ENCODE measurements around the gene VPS13A.

The VPS13A gene

DNA sequence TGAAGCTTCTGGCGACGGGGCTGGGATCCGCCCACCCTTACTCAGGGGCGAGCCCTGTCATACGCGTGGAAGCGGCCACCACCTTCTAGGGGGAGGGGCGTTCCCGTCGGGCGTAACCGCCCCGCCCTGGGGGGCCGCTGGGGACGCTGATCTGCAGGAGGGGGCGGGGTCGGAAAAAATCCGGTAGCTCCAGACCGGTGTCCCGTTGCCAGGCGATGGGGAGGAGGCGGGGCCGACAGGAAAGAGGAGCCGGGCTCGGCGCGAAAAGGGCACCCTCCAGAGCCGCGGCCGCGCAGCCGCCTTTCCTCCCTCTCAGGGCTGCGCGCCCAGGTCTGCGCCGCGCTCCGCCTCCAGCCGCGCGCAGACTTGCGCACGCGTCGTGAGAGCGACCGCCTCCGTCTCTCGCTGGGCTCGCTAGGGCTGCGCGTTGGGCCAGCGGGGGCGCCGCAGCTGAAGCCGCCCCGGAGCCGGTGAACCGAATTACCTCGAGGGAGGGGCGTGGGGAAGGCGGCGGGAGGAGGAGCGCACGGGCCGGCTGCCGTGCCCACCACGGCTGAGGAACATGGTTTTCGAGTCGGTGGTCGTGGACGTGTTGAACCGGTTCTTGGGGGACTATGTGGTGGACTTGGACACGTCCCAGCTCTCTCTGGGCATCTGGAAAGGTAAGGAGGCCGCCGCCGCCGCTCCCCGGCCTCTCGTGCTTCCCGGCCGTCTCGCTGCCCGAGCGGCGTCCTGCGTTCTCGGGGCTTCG is at the start of gene VPS13A:
TSS of gene VPS13A (plus strand) at position 392 of the 751 bp plus-strand sequence. CDS start at position 563, 171 bp downstream.
- DNase-seq: peak; percentile 81

DNA sequence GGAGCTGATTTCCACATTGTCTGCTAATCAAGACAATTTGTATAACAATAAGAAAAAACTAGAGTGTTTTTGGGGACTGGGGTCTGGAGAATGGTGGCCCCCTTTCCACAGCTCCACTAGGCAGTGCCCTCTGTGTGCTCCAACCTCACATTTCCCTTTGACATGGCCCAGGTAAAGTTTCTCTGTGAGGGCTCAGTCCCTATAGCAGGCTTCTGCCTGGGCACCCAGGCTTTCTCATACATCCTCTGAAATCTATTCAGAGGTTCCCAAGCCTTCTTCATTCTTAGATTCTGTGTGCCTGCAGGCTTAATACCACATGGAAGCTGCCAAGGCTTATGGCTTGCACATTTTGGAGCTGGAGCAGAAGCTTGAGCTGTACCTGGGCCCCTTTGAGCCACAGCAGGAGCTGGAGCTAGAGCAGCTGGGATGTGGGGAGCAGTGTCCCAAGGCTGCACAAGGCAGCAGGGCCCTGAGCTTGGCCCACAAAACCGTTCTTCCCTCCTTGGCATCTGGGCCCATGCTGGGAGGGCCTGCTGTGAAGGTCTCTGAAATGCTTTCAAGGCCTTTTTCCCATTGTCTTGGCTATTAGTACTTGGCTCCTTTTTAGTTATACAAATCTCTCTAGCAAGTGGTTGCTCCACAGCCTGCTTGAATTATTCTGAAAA is 49.1 kb upstream of the VPS13A start:
- no peak for DNase-seq

GRCh38 chr9:77131399-77131798 is 45.9 kb upstream of the VPS13A start:
- no peak for DNase-seq

DNA sequence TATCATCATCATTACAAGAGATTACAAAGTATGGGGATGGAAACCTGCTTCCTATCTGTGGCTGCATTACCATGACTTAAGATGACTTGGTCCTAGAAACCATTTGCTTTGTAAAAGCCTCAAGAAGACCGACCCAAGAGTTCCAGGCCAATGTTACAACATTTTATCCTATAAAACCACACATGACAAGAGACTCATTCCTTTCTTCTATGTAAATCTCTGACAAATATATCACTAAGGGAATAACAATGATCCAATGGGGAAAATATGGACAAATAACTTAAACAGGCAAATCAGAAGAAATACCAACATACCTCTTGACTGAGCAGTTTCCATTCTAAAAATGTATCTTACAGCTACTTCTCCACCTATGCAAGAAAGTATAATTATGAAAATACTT is 44.3 kb upstream of the VPS13A start:
- no peak for DNase-seq

GRCh38 chr9:77142366-77142765 is 35.0 kb upstream of the VPS13A start:
- DNase-seq: no peak

- DNase-seq: no peak
These were observed 27.5 kb upstream of the VPS13A start for GRCh38 chr9:77149879-77150278.

DNA sequence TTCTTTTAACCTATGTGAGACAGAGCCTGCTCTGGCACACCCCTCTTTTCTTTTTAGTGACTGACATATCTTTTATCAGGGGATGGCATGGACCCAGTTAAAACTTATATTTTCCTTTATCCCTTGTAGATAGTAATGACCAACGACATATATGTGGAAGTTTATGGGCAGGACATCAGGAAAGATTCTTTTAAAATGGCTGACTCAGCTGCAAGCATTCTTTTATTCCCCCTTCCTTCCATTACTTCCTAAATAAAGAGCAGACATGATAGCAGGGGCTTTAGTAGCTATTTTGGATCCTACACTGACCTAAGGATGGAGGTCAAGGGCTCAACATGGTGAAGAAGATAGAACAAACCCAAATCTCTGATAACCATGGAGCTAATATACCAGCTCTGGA is 25.0 kb upstream of the VPS13A start:
- DNase-seq: no peak

DNA sequence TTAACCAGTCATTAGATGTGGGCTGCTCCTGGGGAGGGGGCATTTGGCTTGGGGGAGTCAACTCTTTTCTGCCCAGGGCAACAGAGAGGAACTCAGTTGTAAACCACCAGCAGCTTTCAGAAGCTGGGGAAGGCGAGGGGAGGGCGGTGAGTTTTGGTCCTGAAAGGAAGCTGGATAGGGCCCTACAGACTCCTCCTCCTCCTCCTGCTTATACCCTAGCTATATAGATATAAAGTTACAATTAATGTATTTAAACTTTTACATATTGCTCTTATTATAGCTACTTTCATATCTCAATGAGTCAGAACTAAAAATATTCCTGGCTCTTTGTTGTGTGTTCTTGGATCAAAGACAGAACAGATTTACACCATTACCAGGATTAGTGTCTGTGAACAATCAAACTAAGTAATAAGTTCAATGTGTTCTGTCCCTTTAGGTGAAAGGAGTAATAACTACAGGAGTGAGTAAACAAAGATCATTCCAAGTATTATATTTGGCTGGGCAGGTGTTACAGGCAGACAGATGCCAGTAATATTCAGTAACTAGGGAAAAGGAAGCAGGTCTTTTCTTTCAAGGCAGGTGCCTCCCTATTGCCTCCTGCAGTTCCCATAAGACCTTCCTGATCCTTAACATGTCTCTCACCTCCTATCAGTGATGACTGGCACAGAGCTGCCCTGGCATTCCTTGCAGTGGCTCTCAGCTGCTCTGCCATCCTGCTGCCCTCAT is 20.5 kb upstream of the VPS13A start:
- DNase-seq: no peak

- DNase-seq: no peak
These were observed 18.4 kb upstream of the VPS13A start for GRCh38 chr9:77158772-77159513.

DNA sequence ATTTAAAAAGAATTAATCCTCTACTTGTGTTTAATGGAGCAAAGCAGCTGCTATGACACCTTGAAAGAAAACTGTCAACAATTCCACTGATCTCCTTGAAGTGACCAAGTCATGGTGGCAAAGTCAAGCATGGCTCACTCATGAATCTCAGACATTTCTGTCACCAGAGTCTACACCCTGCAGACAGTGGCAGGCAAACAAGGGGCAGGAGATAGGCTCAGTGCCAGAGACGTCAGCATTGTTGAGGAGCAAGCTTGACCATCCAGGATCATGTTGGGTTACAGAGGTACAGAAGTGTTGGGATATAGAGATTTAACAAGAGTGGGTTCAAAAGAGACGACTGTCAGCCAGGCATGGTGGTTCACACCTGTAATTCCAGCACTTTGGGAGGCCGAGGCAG is 16.1 kb upstream of the VPS13A start:
- no peak for DNase-seq

DNA sequence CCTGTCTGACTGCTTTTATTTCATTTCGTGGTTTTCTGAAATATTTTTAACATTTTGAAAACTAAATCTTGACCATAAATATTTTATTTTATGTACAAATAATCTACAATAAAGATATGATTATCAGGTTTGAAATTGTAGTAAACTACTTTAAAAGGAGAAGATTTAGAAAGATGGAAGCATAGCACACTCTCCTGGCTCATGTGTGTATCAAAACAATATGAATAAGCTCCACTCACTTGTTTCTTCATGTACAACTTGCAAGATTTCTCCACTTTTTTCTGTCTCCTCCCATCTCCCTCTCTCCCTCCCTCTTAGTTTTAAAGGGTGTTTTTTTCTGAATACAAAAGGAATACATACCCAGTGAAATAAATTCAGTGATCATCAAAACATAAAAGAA is 15.4 kb upstream of the VPS13A start:
- no peak for DNase-seq

DNA sequence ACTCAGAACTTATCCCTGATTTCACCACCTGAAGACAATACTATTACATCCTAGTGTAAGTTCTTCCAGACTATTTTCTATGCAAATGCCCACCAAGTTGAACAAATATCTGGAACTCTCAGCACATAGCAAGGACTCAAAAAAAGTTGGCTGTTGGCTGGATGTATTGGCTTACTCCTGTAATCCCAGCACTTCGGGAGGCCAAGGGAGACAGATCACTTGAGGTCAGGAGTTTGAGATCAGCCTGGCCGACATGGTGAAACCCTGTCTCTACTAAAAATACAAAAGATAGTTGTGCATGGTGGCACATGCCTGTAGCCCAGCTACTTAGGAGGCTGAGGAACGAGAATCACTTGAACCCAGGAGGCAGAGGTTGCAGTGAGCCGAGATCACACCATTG is 15.0 kb upstream of the VPS13A start:
- no peak for DNase-seq

GRCh38 chr9:77163884-77164283 is 13.4 kb upstream of the VPS13A start:
- no peak for DNase-seq

DNA sequence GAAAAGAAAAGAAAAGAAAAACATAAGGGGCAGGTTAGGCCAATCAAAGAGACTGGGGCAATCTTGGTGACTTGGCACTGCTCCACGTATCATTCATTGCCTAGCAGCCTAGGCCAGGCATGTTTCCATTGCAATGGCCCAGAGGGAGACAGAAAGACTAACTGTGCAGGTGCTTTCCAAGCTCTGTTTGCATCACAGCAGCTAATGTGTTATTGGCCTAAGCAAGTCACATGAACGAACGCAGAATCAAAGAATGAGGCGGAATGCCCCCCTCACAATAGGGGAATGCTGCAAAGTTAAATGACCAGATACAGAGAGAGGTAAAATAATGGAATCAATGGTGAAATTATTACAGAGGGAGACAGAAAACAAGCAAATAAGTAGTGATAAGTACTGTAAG is 11.1 kb upstream of the VPS13A start:
- no peak for DNase-seq

- DNase-seq: no peak
These were observed 6.2 kb upstream of the VPS13A start for GRCh38 chr9:77170991-77171699.

DNA sequence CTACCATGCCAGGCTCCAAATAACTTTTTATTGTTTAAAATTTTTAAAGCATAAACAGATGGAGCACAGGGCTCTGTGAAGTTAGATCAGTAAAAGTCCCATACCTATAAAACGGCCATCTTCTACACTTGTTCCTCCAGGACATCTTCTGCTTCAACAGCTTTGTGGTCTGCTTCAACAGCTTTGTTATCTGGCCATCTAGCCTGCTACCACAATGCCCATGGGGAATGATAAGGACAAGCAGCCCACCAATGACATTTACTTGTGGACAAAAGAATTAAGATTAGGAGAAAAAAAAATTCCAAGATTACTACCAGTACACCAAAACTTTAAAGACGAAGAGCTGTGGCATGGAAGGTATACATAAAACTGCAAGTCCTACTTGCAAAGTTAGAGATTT is 2.2 kb upstream of the VPS13A start:
- no peak for DNase-seq

- DNase-seq: no peak
These were observed 1.2 kb upstream of the VPS13A start for GRCh38 chr9:77176106-77176505.

DNA sequence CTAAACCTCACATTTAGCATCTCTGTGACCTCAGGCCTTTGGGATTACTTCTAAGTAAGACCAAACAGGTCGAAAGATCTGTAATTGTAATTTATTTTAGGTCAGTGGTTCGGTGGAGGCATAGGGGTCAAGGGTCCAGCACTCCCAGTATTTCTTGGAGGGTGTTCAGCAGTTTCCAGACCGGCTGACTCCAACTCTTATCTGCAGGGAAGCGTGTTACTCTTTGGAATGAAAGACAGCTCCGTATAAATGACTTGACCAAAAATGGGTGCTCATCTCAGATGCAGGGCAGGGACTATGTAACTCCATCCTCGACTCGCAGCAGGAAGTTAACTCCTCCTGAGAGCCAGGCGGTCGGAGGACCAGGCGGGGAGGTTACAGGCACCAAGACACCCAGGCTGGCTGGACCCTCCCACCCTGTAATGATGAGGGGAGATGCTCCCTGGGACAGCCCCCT is 620 bp upstream of the VPS13A start:
- no peak for DNase-seq

DNA sequence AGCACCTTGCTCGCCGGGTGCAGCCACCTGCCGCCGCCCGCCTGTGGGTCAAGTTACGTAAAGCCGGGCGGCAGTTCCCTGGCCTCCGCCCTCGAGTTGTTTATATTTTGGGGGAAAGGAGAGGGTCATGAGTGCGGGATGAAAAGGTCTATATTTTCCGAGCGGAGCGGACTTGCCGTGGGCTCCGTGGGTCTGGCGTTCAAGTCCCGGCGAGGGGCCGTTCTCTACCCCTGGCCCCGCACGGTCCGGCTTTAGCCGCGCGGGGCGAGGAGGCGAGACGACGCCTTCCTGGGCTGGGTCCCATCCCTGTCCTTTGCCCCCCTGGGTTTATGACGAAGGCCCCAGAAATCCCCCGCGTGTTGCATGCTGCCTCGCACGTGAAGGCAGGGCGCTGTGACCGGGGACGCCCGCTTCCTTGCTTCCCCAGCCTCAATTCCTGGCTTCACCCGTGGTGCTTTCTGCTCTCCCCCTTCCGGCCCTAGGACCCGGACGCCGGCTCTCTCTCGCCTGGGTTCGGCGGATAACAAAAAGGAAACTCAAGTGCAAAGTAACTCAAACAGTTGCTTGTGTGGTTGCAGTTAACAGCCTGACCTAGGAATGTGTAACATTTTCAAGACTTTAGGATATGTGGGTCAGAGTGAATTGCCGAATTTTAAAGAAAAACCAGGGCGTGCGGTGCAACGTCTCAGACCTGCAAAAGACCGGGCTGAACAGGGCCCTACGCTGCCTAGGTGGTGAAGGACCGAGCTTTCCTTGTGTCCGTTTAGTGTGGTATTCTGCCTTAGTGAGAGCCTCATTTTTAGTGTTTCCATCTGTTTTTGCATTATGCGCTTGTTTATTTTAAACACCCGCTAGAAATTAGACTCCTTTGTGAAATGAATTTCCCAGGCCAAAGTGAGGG is 810 bp downstream of the VPS13A start:
- peak; percentile 33 for DNase-seq

- DNase-seq: no peak
These were observed 2.7 kb downstream of the VPS13A start for GRCh38 chr9:77180056-77180455.

DNA sequence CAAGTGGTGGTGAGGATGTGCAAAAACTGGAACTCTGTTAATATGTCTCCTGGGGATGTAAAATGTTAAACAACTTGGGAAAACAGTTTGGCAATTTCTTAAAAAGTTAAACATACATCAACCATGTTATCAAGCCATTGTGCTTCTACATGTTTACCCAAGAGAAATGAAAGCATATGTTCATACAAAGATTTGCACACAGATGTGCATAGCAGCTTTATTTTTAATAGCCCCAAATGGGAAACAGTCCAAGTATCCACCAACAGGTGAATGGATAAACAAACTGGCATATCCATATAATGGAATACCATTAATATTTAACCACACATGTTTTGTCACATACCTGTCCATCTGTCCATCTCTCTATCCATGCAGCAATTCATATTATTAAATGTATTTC is 6.2 kb downstream of the VPS13A start:
- no peak for DNase-seq
